GM19035 (cell line): ENCODE results near the gene FFAR3.
"Not testable (repeated sequence)": the region's sequence is repeated elsewhere in the genome, so short reads cannot be mapped to it uniquely, and the experiment has no call there.

ENCODE experiments used
- ATAC-seq: cut with Tn5 transposase; IDR thresholded peaks from one replicate; pipeline ENCODE4 v1.9.1; 2021; ENCODE audit not compliant: unreplicated experiment

Gene FFAR3

DNA sequence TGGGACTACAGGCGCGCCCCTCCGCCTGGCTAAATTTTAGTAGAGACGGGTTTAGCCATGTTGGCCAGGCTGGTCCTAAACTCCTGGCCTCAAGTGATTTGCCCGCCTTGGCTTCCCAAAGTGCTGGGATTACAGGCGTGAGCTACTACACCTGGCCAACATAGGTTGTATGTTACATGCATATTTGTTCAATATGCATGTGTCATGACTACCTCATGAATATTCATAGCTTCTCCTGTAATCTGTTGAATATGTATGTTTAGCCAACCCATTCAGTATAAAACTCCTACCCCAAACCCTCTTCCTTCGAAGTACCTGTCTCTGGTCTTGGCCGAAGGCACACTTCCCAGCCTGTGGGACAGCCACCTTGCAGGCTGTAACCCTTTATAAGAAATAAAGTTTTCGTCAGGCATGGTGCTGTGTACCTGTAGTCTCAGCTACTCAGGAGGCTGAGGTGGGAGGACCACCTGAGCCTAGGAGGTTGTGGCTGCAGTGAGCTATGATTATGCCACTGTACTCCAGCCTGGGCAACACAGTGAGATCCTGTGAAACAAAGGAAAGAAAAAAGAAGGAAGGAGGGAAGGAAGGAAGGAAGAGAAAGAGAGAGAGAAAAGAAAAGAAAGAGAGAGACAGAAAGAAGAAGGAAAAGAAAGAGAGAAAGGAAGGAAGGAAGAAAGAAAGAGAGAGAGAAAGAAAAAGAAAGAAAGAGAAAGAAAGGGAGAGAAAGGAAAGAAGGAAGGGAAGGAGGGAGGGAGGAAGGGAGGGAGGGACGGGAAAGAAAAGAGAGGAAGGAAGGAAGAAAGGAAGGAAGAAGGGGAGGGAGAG lies 41.9 kb downstream of the FFAR3 start:
- ATAC-seq: no peak

DNA sequence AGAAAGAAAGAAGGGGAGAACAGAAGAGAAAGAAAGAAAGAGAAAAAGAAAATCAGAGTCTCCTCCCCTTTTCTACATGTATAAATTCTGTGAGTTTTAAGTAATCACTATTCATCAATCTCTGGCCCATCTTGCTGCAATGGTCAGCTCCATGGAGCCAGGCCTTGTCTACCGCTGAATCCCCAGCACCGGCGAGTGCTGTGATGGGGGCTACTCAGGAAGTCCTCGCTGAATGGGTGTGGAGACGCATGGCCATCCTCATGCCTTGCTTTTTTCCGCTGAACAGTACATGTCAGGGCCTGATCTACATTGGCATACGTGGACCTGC lies 42.5 kb downstream of the FFAR3 start:
- ATAC-seq: no peak

GRCh38 chr19:35401416-35401815 lies 43.2 kb downstream of the FFAR3 start:
- ATAC-seq: not testable (repeated sequence)

DNA sequence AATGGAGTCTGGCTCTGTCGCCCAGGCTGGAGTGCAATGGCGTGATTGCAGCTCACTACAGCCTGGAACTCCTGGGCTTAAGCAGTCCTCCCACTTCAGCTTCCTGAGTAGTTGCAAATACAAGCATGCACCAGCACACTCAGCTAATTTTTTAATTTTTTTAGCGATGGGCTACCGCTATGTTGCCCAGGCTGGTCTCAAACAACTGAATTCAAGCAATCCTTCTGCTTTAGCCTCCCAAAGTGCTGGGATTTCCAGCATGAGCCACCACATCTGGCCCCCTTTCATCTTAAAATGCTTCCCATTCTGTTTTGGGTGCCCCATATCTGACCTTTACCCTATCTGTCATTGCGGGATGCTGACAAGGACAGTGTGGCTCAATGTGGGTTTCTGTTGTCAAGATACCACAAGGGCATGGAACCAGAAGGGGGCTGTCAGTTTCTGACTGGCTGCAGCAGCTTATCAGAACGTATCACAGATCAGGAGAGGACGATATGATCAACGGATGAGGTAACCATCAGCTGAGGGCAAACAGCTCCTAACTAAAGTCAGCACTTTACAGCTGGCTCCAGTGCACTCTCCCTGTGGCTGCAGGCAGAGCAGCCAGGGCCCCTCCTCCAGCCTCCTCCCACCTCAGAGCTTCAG lies 45.0 kb downstream of the FFAR3 start:
- no peak for ATAC-seq

GRCh38 chr19:35404879-35405622 lies 46.8 kb downstream of the FFAR3 start:
- peak; percentile 58 for ATAC-seq

GRCh38 chr19:35407619-35408018 lies 49.4 kb downstream of the FFAR3 start:
- ATAC-seq: no peak

GRCh38 chr19:35408284-35409171 lies 50.3 kb downstream of the FFAR3 start:
- ATAC-seq: peak; percentile 63

- no peak for ATAC-seq
Observed at GRCh38 chr19:35409191-35409590, 50.9 kb downstream of the FFAR3 start.
